ENCODE results near the gene KIRREL1.

KIRREL1 gene

GRCh38 chr1:157975228-157975950 is 18.1 kb upstream of the KIRREL1 start:
- no peak for DNase-seq

GRCh38 chr1:157976888-157977287 is 16.6 kb upstream of the KIRREL1 start:
- no peak for DNase-seq

DNA sequence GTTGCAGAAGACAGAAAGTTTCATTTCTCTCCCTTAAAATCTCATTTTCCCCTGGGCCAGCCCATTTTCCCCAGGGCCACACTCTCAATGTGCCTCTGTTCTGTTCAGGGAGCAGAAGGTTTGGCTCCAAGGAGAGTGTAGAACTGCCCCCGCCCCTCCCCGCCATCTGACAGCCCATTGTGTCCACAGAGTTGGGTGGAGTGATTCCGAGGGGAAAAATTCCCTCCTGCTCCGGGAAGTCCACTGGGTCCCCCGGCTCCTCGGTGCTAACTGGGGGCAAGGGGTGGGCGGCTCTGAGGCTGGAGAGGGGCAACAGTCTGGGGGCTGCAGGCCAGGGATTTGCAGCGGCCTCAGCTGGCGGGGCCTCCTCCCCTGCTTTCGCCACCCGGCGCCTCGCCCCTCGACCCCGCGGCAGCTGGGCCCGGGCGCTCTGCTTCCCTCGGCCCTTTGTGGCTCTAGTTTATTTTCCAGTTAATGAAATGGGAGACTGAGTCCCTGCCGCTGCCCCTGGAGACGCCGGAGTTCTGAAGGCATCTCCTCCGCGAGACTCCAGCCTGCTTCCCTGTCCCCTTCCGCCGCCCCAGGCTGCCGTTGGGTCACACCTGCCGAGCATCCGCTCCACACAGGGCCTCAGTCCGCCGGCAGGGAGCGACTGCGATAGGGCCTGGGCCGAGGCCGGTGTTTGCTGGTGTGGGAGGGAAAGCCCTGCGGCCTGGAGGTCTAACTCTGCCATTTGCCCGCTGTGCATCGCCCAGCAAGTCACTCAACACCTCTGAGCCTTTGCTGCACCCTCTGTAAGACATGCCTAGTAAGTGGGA is 14.7 kb upstream of the KIRREL1 start:
- peak; percentile 86 for DNase-seq

DNA sequence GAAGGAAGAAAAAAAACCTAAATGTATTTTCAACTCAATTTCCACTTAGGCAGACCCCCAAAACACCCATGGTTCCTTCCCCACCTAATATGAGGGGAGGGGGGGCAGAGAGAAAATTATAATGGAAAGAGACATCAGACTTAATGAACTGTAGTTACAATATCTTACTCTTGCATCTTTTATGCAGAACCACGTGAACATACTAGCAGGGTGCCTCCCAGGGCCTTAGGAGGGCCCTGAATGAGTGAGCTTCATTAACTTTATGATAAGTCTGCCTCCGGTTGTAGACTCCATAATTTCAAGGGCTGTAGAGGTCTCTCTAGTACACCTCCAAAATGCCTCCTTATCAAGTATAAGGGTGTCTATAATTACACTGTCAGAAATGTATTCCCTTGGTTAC is 11.3 kb upstream of the KIRREL1 start:
- DNase-seq, result no peak

- DNase-seq, result peak; percentile 13
Observed at GRCh38 chr1:157983787-157984186, 9.7 kb upstream of the KIRREL1 start.

- DNase-seq, result no peak
Observed at GRCh38 chr1:157984469-157984868, 9.0 kb upstream of the KIRREL1 start.

DNA sequence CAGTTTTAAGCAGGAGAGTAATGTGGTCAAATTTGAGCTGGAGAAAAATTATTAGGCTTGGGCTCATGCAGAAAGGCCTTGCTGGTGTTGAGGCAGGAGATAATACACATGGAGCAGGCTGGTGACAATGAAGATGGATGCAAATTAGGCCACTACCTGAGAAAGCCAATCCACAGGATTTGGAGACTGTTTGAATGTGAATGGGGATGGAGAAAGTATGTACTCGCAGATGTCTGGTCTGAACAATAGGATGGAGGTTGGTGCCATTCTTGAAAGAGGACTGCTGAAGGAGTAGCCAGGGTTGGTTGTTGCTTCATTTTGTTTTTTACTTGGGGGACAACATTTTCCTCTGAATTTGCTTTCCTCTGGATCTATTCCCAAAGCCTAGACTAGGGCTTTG is 8.0 kb upstream of the KIRREL1 start:
- no peak for DNase-seq

GRCh38 chr1:157988002-157988401 is 5.4 kb upstream of the KIRREL1 start:
- DNase-seq, result no peak

GRCh38 chr1:157992031-157992832 is 1.2 kb upstream of the KIRREL1 start:
- DNase-seq, result peak; percentile 77

DNA sequence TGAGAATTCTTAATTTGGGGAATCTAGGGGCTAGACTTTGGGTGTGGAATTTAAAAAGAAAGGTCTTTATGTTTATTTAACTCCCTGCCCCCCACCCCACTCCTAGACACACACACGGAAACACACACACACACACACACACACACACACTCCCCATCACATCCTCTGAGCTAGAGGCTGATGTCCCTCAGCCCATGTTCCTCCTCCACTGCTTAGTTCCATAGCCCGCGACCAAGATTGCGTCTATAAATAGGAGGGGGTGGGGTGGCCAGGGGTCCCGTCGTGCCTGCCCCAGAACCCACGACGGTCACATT is 655 bp upstream of the KIRREL1 start:
- peak; percentile 68 for DNase-seq

DNA sequence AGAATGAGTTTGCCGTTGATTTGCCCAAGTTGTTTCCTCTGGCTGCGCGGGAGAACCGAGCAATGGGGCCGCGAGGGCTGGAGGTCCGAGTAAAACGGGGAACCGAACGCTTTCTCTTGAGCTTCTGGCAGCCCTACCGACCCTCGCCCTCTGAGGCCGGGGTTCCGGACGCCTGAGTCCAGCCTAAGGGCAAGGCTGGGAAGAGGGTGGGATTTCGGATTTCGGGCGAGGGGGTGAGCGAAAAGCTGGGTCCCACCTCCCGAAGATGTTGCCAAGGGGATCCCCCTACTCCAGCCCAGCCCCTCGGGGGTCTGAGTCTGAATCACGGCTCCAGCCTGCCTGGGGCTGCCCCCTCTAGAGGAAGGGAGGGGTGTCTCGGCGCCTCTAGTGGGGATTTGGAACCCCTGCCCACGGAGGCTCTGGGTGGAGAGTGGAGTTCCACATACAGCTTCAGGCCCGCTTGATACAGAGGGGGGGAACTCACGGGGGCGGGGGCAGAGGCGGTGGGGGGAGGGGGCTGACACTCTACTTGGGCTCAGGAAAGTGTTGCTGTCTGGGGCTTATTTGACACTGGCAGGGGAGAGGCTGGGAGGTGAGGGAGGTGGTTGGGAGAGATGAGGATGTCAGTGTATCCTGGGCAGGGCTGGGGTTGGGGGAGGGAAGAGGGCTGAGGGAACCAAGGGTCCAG is 617 bp downstream of the KIRREL1 start:
- DNase-seq, result peak; percentile 48

GRCh38 chr1:157994704-157995582 is 1.5 kb downstream of the KIRREL1 start:
- DNase-seq, result no peak

DNA sequence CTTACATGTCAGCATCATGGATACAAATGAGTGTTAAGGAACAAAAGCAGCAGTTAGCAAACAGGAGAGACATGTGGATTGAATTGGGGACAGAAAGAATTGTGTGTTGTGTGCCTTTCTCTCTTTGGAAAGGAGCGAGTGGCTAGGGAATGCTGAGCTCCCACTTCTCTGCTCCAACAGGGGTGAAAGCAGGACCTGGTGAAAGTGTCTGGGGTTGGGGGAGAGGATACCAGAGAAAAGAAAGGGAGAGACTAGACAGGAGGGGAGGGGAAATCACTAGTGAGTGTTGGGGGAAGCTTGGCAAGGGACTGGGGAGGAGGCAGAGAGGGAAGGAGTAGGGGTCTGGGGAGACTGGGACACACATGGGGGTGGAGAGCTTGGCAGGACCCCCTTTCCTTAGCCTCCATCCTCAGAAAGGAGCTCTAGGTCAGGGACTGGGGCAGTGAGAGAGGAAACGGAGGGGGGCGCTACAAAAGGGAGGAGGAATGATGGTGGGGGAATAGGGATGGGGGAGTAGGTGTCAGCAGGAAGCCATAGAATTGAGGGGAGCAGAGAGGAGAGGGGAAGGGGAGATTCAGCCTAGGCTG is 2.2 kb downstream of the KIRREL1 start:
- DNase-seq, result no peak

- DNase-seq, result no peak
Observed at GRCh38 chr1:157996433-157996832, 3.0 kb downstream of the KIRREL1 start.

GRCh38 chr1:158000507-158000906 is 7.1 kb downstream of the KIRREL1 start:
- DNase-seq, result no peak

DNA sequence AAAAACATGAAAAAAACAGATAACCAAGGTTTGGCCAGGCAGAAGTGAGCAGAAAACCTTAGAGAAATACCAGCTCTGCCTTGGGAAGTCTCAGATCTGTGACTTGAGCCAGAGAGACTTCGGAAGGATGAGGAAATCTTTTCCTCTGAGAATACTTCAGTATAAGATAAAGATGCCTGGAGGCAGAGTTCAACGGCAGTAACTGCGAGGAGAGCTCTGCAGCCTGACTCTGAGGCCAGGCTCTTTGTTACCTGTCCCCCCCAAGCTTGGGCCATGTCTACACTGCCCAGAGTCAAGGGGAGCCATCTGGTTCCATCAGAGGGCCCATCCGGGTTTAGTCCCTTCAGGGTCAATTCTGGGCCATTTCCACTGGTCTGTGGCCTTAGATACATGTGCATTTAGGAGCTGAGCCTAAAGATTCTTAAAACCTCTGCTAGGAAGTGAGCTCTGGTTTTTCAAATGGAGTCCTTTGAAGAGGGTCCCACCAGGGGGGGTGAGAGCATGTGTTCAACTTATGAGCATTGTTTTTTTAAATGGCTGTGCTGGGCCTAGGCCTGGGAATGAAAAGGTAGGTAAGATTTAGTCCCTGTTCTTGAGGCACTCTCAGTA is 8.7 kb downstream of the KIRREL1 start:
- no peak for DNase-seq

- DNase-seq, result no peak
Observed at GRCh38 chr1:158002631-158003405, 9.4 kb downstream of the KIRREL1 start.

DNA sequence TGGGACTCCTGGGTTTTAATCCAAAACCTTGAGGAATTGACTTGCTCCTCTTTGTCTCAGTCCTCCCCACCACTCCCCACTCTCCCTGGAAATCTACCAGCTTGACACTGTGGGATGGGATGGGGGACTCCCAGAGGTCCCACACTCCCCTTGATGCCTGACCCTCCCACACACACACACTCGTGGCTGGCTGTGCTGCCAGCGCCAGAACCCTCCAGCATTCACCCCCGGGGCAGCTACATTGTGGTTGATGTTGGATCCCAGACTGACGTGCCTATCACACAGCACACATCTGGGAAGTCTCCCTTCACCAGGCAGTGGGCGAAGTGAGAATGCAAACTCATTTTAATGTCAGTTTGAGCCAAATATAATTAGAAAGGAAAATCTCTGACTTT is 10.0 kb downstream of the KIRREL1 start:
- no peak for DNase-seq

- no peak for DNase-seq
Observed at GRCh38 chr1:158005224-158005623, 11.8 kb downstream of the KIRREL1 start.

- DNase-seq, result no peak
Observed at GRCh38 chr1:158007180-158007579, 13.7 kb downstream of the KIRREL1 start.

Measured in DMS53 (cell line).